Uterus (tissue), 4 donors: ENCODE data around the gene CENPO. TPM values are rescaled to one million over a fixed set of nuclear protein-coding genes. Genes with fewer than 3 reads are reported as not detected.

Experiments
- DNase-seq, 2 donors: peaks; one replicate each; pipeline ENCODE4 v3.0.0-alpha.2; 2019 to 2020
- H3K27ac ChIP-seq, 2 donors: fragments of 200-600 bp; sonication (generic); 1 replicate in 1 of 2; 2 replicates in 1 of 2; pipeline ENCODE4 v1.5.1; 2016 to 2018
- H3K27me3 ChIP-seq, 2 donors: fragments of 200-600 bp; sonication (generic); one replicate each; pipeline ENCODE4 v1.5.1; 2018 to 2019; ENCODE audit warnings: control low read depth in 1 of 2
- H3K36me3 ChIP-seq, 2 donors: fragments of 200-600 bp; sonication (generic); one replicate each; pipeline ENCODE4 v1.5.1; 2019; ENCODE audit warnings: control low read depth in 1 of 2
- H3K4me1 ChIP-seq, 2 donors: fragments of 200-600 bp; sonication (generic); one replicate each; pipeline ENCODE4 v1.5.1; 2018 to 2019; ENCODE audit warnings: control low read depth in 1 of 2
- H3K4me3 ChIP-seq, 2 donors: fragments of 200-600 bp; sonication (generic); 1 replicate in 1 of 2; 2 replicates in 1 of 2; pipeline ENCODE4 v1.5.1; 2018 to 2019; ENCODE audit warnings: mild to moderate bottlenecking in 1 of 2
- H3K9me3 ChIP-seq, 2 donors: fragments of 200-600 bp; sonication (generic); one replicate each; pipeline ENCODE4 v1.5.1; 2019; ENCODE audit warnings: control low read depth in 1 of 2
- POLR2A ChIP-seq, 2 donors: fragments of 450-650 bp; IDR thresholded peaks; one replicate each; pipeline ENCODE4 v1.6.1; 2016; ENCODE audit warnings: antibody characterized with exemption in 2 of 2, mild to moderate bottlenecking in 1 of 2, moderate library complexity in 1 of 2
- intact Hi-C: fragments of 100-400 bp; cut with DNase I; formaldehyde crosslinking; loops from one replicate; pipeline ENCODE4 v1.15.1; 2023; ENCODE audit warnings: low total_unique reads
- total RNA-seq, 4 donors: library from RNA; depleted of rRNA in 3 of 4; stranded (reverse); fragments of >200 nt in 3 of 4; gene quantifications; one replicate each; pipeline versions ENCODE4 v1.1.0 to v1.2.4, GENCODE V29; 2014 to 2023
- TF ChIP-seq, protein P1 (sequence below), 4 experiments: fragments of 200-600 bp in 2 of 4; fragments of 450-650 bp in 2 of 4; sonication (generic) in 2 of 4; IDR thresholded peaks; one replicate each; pipeline ENCODE4 v1.5.1; 2016 to 2019; ENCODE audit warnings: antibody characterized with exemption in 4 of 4, mild to moderate bottlenecking in 2 of 4, moderate library complexity in 1 of 4
- donor health status: DM: yes; HTN: yes; CAD: no.

The CENPO gene
- total RNA-seq, 4 donors from 2014 or later, result 1.0 to 16.0 (median 2.2) TPM

DNA sequence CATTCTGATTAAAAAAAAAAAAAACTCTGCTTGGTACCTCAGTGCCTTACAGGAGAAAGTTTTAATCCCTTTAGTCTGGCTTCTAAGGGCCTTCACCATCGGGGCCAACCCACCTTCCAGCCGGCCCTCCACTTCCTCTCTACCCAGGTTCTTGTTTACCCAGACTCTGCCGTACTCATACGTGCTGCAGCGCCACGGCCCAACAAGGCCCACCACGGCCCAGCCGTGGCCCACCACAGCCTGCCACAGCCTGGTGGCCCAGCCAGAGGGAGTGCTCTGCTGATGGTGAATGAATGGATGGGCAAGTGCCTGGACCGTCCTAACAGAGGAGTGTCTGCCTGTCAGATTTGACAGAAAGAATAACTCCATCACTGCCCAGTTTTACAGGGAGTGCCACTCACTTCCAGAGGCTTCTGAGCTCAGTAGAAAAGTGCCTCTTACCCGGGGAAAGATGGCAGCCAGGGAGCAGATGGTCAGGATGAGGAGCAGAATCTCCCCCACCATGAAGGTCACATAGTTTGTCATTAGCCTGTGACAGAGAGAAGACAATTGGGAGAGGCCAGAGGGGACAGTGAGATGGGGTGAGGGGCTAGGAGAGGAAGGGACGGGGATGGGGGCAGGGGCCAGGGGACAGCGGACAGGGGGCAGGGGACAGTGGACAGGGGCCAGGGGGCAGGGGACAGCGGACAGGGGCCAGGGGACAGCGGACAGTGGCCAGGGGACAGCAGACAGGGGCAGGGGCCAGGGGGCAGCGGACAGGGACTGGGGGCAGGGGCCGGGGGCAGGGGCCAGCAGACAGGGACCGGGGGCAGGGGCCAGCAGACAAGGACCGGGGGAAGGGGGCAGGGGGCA lies 38.2 kb downstream of the CENPO start:
- no peak for DNase-seq
- no peaks in the 10 kb centered on the region for H3K36me3 ChIP-seq
- intact Hi-C loops, result no loop called here

DNA sequence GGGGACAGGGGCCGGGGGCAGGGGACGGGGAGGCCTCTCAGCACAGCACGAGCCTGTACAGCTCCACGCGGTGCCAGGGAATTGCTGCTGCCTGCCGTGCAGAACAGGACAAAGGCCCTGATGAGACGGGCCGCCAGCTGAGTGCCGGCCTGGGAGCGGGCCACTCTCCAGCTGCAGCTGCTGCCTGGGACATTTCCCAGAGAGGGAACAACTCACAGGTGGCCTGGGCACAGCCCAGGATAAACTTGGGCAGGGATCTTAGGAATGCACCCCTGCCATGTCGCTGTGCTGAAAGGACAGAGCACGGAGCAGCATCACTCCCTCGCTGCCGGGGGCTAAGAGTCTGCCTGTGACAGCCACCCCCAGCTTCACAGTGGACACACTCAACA lies 38.8 kb downstream of the CENPO start:
- Histone ChIP-seq H3K36me3 (no peaks in the 10 kb centered on the region), H3K9me3 (no peaks in the 10 kb centered on the region), H3K4me3 (no peak overlapping the region), H3K4me1 (no peaks in the 10 kb centered on the region), H3K27me3 (no peaks in the 10 kb centered on the region), H3K27ac (no peak overlapping the region)
- no peak for DNase-seq
- intact Hi-C loops, result no loop called here
- TF ChIP-seq, protein P1, sequence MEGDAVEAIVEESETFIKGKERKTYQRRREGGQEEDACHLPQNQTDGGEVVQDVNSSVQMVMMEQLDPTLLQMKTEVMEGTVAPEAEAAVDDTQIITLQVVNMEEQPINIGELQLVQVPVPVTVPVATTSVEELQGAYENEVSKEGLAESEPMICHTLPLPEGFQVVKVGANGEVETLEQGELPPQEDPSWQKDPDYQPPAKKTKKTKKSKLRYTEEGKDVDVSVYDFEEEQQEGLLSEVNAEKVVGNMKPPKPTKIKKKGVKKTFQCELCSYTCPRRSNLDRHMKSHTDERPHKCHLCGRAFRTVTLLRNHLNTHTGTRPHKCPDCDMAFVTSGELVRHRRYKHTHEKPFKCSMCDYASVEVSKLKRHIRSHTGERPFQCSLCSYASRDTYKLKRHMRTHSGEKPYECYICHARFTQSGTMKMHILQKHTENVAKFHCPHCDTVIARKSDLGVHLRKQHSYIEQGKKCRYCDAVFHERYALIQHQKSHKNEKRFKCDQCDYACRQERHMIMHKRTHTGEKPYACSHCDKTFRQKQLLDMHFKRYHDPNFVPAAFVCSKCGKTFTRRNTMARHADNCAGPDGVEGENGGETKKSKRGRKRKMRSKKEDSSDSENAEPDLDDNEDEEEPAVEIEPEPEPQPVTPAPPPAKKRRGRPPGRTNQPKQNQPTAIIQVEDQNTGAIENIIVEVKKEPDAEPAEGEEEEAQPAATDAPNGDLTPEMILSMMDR (IDR thresholded peaks at IDR 0.05), result no peak
- no peak for TF ChIP-seq POLR2A (IDR thresholded peaks at IDR 0.05)

More for the DNA sequence above, 38.2 kb downstream of the CENPO start:
- no peaks in the 10 kb centered on the region for H3K9me3 ChIP-seq
- TF ChIP-seq POLR2A (IDR thresholded peaks at IDR 0.05), result no peak
- TF ChIP-seq, protein P1 (IDR thresholded peaks at IDR 0.05), result no peak
- H3K4me1 ChIP-seq, result no peaks in the 10 kb centered on the region
- H3K27me3 ChIP-seq, result no peaks in the 10 kb centered on the region
- no peak overlapping the region for H3K4me3 ChIP-seq
- H3K27ac ChIP-seq, result no peak overlapping the region

DNA sequence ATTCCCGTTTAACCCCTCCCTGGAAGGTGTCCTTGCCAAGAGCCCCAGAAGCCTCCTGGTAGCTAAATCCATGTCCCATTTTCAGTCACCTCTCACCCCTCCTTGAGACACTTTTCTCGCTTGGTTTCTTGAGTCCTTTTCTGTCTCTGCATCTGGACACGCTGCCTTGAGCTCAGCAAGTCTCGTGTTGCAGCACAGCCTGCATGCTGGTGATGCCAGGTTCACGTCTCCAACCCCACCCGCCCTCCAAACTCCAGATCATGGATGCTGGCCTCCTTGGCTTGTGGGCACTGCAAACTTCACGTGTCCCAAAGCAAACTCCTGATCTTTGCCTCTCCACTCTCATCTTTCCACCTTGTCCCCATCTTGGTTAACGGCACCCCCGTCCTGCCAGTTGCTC lies 39.3 kb downstream of the CENPO start:
- H3K36me3 ChIP-seq, result no peaks in the 10 kb centered on the region
- H3K4me1 ChIP-seq, result no peaks in the 10 kb centered on the region
- H3K9me3 ChIP-seq, result no peaks in the 10 kb centered on the region
- H3K4me3 ChIP-seq, result no peak overlapping the region
- no peaks in the 10 kb centered on the region for H3K27me3 ChIP-seq
- no peak for DNase-seq
- intact Hi-C loops, result no loop called here
- no peak overlapping the region for H3K27ac ChIP-seq
- TF ChIP-seq POLR2A (IDR thresholded peaks at IDR 0.05), result no peak
- TF ChIP-seq, protein P1 (IDR thresholded peaks at IDR 0.05), result no peak

DNA sequence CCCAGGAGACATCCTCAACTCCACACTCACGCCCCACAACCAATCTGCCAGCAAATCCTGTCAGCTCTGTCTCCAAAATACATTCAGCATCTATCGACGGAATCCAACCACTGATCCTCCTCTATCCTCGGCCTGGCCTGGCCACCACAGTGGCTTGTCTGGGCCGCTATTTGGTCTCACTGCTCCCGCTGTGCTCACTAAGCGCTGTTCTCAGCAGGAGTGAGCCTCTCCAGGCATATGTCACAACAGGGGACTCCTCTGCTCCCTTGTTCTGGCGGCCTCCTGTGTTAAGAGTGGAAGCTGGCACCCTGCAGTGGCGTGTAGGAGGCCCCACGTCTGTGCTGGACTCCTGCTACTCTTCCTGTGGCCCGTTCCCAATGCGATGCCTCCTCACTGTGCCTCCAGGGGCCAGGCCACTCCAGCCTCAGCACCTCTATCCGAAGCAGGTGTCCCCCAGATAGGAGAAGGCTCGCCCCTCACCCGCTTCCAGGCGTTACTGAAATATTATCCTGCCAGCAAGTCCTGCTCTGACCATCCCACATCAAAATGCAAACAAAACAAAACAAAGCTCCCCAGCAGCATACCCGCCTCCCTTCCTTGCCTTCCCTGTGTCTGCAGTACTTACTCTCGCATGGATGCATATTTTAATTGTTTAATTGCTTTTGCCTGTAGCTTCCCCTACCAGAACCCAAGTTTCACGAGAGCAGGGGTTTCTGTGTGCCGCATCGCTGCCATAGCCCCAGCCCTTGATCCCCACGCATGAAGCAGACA lies 39.9 kb downstream of the CENPO start:
- no peaks in the 10 kb centered on the region for H3K27me3 ChIP-seq
- TF ChIP-seq POLR2A (IDR thresholded peaks at IDR 0.05), result no peak
- TF ChIP-seq, protein P1 (IDR thresholded peaks at IDR 0.05), result no peak
- no peaks in the 10 kb centered on the region for H3K36me3 ChIP-seq
- intact Hi-C loops, result no loop called here
- DNase-seq, result no peak
- H3K4me3 ChIP-seq, result no peak overlapping the region
- no peaks in the 10 kb centered on the region for H3K4me1 ChIP-seq
- H3K27ac ChIP-seq, result no peak overlapping the region
- no peaks in the 10 kb centered on the region for H3K9me3 ChIP-seq
